GM21529 (cell line): ENCODE results near the gene MOGAT3.

ENCODE experiments used
- ATAC-seq: cut with Tn5 transposase; IDR thresholded peaks from one replicate; pipeline ENCODE4 v1.9.1; 2021; ENCODE audit not compliant: unreplicated experiment

Gene MOGAT3

GRCh38 chr7:101200862-101201599 is at the start of gene MOGAT3:
Gene MOGAT3 (minus strand): TSS chr7:101201036. CDS start chr7:101200854, 182 bp downstream.
- no peak for ATAC-seq

GRCh38 chr7:101250324-101250723 is 49.5 kb upstream of the MOGAT3 start:
- ATAC-seq, result peak; percentile 42

- ATAC-seq, result no peak
These were observed 47.4 kb upstream of the MOGAT3 start for GRCh38 chr7:101248276-101248675.

- ATAC-seq, result no peak
These were observed 44.4 kb upstream of the MOGAT3 start for GRCh38 chr7:101245147-101245668.

- peak; percentile 93 for ATAC-seq
These were observed 43.7 kb upstream of the MOGAT3 start, which contains the start of gene FIS1 for GRCh38 chr7:101244375-101245146. Gene FIS1 (minus strand): TSS chr7:101245081. CDS start chr7:101245004, 77 bp downstream.

GRCh38 chr7:101243646-101244374 is 43.0 kb upstream of the MOGAT3 start:
- ATAC-seq, result no peak

- ATAC-seq, result no peak
These were observed 40.9 kb upstream of the MOGAT3 start for GRCh38 chr7:101241443-101242349.

GRCh38 chr7:101241015-101241363 is 40.2 kb upstream of the MOGAT3 start:
- no peak for ATAC-seq

- ATAC-seq, result no peak
These were observed 39.6 kb upstream of the MOGAT3 start for GRCh38 chr7:101240226-101241014.

- ATAC-seq, result no peak
These were observed 39.0 kb upstream of the MOGAT3 start for GRCh38 chr7:101239951-101240220.

- no peak for ATAC-seq
These were observed 38.5 kb upstream of the MOGAT3 start for GRCh38 chr7:101239191-101239950.

- ATAC-seq, result no peak
These were observed 37.7 kb upstream of the MOGAT3 start for GRCh38 chr7:101238226-101239182.

GRCh38 chr7:101237206-101238067 is 36.6 kb upstream of the MOGAT3 start, which contains the start of gene CLDN15:
Gene CLDN15 (minus strand): TSS chr7:101237802. CDS start chr7:101237581, 221 bp downstream.
- no peak for ATAC-seq

- no peak for ATAC-seq
These were observed 35.5 kb upstream of the MOGAT3 start for GRCh38 chr7:101236292-101236835.

GRCh38 chr7:101235522-101235921 is 34.7 kb upstream of the MOGAT3 start:
- ATAC-seq, result no peak

GRCh38 chr7:101235050-101235449 is 34.2 kb upstream of the MOGAT3 start:
- no peak for ATAC-seq

- no peak for ATAC-seq
These were observed 33.8 kb upstream of the MOGAT3 start for GRCh38 chr7:101234636-101235035.
